Activated CD8-positive, alpha-beta T cell treated with anti-CD3 and anti-CD28 coated beads for 36 hours (primary cell): ENCODE data around the gene HOXB7. TPM values are rescaled to one million over a fixed set of nuclear protein-coding genes. Genes with fewer than 3 reads are reported as not detected.
A peak's percentile ranks its signal among the peaks of the same experiment; 100 is the strongest.

Source experiments
- ATAC-seq: fragments of 200-7000 bp; cut with Tn5 transposase; one replicate; pipeline ENCODE4 v1.10.0; 2021; ENCODE audit warnings: mild to moderate bottlenecking, moderate library complexity
- CTCF ChIA-PET: fragments of 350-600 bp; sonication (Branson Sonifier 250); formaldehyde crosslinking; loops from one replicate; lab custom pipeline; 2021; ENCODE audit warnings: antibody characterized with exemption; lab: Charles Lee
- POLR2A ChIA-PET: fragments of 350-600 bp; sonication (Branson Sonifier 250); formaldehyde crosslinking; loops from one replicate; lab custom pipeline; 2021; ENCODE audit warnings: antibody characterized with exemption; lab: Charles Lee
- DNase-seq: peaks from one replicate; pipeline ENCODE4 v3.0.0-alpha.2; 2020
- H3K27ac Mint-ChIP-seq: one replicate; pipeline ENCODE4 v1.8.0; 2021; ENCODE audit warnings: mild to moderate bottlenecking, mixed read lengths
- H3K27me3 Mint-ChIP-seq: one replicate; pipeline ENCODE4 v1.8.0; 2021; ENCODE audit warnings: mixed read lengths
- H3K36me3 Mint-ChIP-seq: one replicate; pipeline ENCODE4 v1.8.0; 2021; ENCODE audit warnings: low read depth, mixed read lengths
- H3K4me1 Mint-ChIP-seq: one replicate; pipeline ENCODE4 v1.8.0; 2021; ENCODE audit warnings: low read depth, mixed read lengths
- H3K4me3 Mint-ChIP-seq: one replicate; pipeline ENCODE4 v1.8.0; 2021; ENCODE audit warnings: mild to moderate bottlenecking, moderate library complexity, mixed read lengths
- H3K9me3 Mint-ChIP-seq: one replicate; pipeline ENCODE4 v1.8.0; 2021; ENCODE audit warnings: mixed read lengths
- intact Hi-C: fragments of 100-400 bp; cut with micrococcal nuclease; formaldehyde crosslinking; loops from one replicate; pipeline ENCODE4 v1.10.0; 2022
- total RNA-seq, 2 experiments: library from RNA; stranded (reverse); gene quantifications; one replicate each; pipeline ENCODE4 v1.2.3, GENCODE V29; 2021
- TF ChIP-seq, protein P1 (sequence below): fragments of 200-600 bp; IDR thresholded peaks from one replicate; pipeline ENCODE4 v1.8.0; 2022; ENCODE audit warnings: antibody characterized with exemption, mild to moderate bottlenecking

HOXB7 gene
- total RNA-seq, 2 experiments from 2014 or later = 0.50 to 1.0 TPM

DNA sequence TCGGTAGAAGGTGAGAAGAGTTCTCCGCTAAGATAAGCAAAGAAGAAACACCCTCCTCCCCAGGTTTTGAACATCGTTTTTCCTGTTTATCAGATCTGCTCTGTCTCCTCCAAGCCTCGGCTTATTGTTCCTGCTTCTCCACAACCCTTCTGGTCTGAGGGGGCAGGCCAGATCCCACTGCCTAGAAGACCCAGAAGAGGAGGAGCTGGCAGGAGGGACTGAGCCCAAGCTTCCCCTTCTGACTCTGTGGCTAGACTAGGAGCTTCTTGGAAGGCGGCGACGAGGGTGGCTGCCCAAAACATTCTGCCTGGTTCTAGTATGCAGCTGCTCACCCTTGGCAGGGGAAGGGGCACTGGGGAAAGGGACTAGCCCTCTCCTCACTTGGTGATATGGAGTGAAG, 12.1 kb downstream of the HOXB7 start:
- TF ChIP-seq, protein P1, sequence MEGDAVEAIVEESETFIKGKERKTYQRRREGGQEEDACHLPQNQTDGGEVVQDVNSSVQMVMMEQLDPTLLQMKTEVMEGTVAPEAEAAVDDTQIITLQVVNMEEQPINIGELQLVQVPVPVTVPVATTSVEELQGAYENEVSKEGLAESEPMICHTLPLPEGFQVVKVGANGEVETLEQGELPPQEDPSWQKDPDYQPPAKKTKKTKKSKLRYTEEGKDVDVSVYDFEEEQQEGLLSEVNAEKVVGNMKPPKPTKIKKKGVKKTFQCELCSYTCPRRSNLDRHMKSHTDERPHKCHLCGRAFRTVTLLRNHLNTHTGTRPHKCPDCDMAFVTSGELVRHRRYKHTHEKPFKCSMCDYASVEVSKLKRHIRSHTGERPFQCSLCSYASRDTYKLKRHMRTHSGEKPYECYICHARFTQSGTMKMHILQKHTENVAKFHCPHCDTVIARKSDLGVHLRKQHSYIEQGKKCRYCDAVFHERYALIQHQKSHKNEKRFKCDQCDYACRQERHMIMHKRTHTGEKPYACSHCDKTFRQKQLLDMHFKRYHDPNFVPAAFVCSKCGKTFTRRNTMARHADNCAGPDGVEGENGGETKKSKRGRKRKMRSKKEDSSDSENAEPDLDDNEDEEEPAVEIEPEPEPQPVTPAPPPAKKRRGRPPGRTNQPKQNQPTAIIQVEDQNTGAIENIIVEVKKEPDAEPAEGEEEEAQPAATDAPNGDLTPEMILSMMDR = no peak
- H3K4me3 Mint-ChIP-seq = peak overlapping the region; percentile 59
- ChIA-PET CTCF (interaction anchor here (1.0 kb wide), 1 partner anchor 134 kb away, joined by 3 read pairs; no protein-coding TSS in a partner anchor), POLR2A (interaction anchor here (0.6 to 1.2 kb wide), 3 partner anchors 19 to 587 kb away, joined by 3 read pairs; no protein-coding TSS in a partner anchor)
- peaks cover 87% of the 10 kb centered on the region for H3K27me3 Mint-ChIP-seq
- H3K27ac Mint-ChIP-seq = no peak overlapping the region
- H3K4me1 Mint-ChIP-seq = peaks cover 33% of the 10 kb centered on the region
- no peaks in the 10 kb centered on the region for H3K9me3 Mint-ChIP-seq
- no peak for DNase-seq
- H3K36me3 Mint-ChIP-seq = no peaks in the 10 kb centered on the region
- intact Hi-C loops = no loop called here
- no peak for ATAC-seq

DNA sequence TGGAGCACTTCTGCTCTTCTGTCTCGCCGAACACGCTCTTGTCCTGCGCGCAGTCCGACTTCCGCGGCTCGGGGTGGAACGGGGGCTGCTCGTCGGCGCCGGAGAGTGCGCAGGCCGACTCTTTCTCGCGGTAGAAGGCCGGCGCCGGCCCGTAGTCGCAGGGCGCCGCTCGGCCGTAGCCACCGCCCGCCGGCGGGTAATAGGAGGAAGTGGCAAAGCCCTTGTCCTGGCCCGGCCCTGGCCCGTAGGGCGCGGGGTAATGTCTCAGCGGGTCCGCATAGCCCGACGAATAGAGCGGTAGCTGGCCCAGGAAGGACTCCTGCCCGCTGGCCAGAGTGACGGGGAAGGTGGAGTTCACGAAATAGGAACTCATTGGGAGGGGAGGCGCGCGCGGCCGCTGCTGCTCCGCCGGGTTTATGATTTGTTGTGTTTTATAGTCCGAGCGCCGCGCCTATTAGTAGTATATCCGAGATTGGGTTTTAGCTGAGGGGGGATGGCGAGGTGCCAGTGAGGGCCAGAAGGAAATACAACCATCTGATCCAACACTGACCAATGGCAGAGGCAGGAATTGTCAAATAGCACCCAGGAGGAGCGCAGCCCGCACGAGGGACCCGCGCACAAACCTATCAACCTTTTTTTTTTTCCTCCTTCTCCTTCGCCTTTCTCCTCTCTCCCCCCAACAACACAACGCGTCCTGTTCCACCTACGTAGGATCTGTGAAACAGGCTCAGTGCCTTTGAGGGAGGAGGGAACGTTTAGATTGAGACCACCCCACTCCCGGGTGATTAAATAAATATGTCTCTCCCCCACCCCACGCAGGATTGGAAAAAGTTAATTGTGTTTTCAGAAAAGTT, 12.8 kb downstream of the HOXB7 start:
- Mint-ChIP-seq H3K4me1 (peaks cover 35% of the 10 kb centered on the region), H3K27me3 (peaks cover 85% of the 10 kb centered on the region), H3K36me3 (no peaks in the 10 kb centered on the region), H3K27ac (no peak overlapping the region), H3K4me3 (peak overlapping the region; percentile 59), H3K9me3 (no peaks in the 10 kb centered on the region)
- TF ChIP-seq, protein P1 = no peak
- DNase-seq (peak; percentile 50), ATAC-seq (peak; percentile 15)
- intact Hi-C loops = no loop called here
- ChIA-PET POLR2A (interaction anchor here (0.6 to 0.8 kb wide), 2 partner anchors 348 to 587 kb away, joined by 3 read pairs; no protein-coding TSS in a partner anchor), CTCF (no interaction called here)

- Mint-ChIP-seq H3K9me3 (no peaks in the 10 kb centered on the region), H3K36me3 (no peaks in the 10 kb centered on the region), H3K4me1 (peaks cover 37% of the 10 kb centered on the region), H3K27me3 (peaks cover 85% of the 10 kb centered on the region), H3K4me3 (peak overlapping the region; percentile 59), H3K27ac (no peak overlapping the region)
- intact Hi-C loops = no loop called here
- ChIA-PET POLR2A (no interaction called here), CTCF (no interaction called here)
- DNase-seq (no peak), ATAC-seq (no peak)
- TF ChIP-seq, protein P1 = no peak
Observed at GRCh38 chr17:48597528-48597777, 13.4 kb downstream of the HOXB7 start.

DNA sequence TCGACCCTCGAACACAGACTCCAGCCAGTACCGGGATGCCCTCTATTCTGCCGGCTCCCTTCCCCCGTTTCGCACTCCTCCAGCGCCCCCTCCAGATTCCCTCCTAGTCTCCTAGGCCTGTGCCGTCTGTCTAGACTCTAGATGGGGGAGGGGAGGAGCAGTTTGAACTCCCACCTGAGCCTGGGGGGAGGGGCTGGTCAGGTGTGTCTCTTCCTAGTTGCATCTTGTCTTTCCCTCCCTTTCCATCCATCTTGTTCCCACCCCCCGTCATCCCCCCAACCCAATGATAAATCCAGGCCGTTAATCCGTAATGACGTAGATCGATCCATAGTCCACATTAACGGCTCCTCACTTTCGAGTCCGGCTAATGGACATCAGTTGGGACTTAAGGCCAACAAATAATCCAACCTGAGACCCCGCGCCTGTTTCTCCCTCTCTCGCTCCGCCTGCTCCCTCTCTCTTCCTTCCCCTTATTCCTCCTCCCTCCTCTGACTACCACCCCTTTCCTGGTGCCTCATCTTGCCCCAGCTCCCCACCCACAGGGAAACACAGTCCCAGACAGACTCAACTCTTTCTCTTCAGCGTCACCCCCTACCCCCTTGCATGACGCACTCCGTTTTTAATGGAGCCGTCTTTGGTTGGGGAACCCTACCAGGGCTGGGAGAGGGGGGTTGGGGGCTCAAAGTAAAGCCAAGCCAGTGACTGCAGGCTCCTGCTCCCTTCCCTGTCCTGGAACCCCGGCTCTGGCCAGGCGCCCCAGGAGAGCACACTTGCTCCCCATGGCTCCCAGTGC, 13.9 kb downstream of the HOXB7 start:
- TF ChIP-seq, protein P1 = no peak
- DNase-seq (no peak), ATAC-seq (peak; percentile 2)
- no peaks in the 10 kb centered on the region for H3K9me3 Mint-ChIP-seq
- no peaks in the 10 kb centered on the region for H3K36me3 Mint-ChIP-seq
- ChIA-PET POLR2A (no interaction called here), CTCF (interaction anchor here (0.9 to 4.7 kb wide), 6 partner anchors 9 to 288 kb away, joined by 3 to 45 read pairs (median 7); partner anchors contain the start of gene HOXB6)
- peaks cover 84% of the 10 kb centered on the region for H3K27me3 Mint-ChIP-seq
- no peak overlapping the region for H3K27ac Mint-ChIP-seq
- H3K4me3 Mint-ChIP-seq = peak overlapping the region; percentile 59
- H3K4me1 Mint-ChIP-seq = peaks cover 34% of the 10 kb centered on the region
- intact Hi-C loops = no loop called here
